Measurements from ENCODE around the gene STX8.

GRCh38 chr17:9343516-9343915 is 232.1 kb downstream of the STX8 start:
- TF ChIP-seq CTCF (IDR thresholded peaks at IDR 0.05; ENCODE audit: borderline replicate concordance, extremely low read depth, low read length, poor library complexity, severe bottlenecking) (no peak), EZH2 (IDR thresholded peaks at IDR 0.05; ENCODE audit: borderline replicate concordance, low read depth, low read length, severe bottlenecking) (no peak)

Data from DND-41 (cell line).